Mesendoderm (in vitro differentiated cells): Measurements from ENCODE around the gene ELP5.

Experiments
- DNase-seq: peaks from one replicate; pipeline ENCODE4 v3.0.0; 2013
- H2AK5ac ChIP-seq: 2 replicates; pipeline ENCODE4 v1.6.1; 2013; ENCODE audit warnings: low read length, inconsistent platforms
- H2BK120ac ChIP-seq: 2 replicates; pipeline ENCODE4 v1.6.1; 2013; ENCODE audit warnings: low read depth, mild to moderate bottlenecking, low read length, moderate library complexity, mixed read lengths
- H2BK15ac ChIP-seq: replicated peaks from 2 replicates; pipeline ENCODE4 v1.6.1; 2013; ENCODE audit warnings: low read depth, mild to moderate bottlenecking, moderate library complexity
- H2BK5ac ChIP-seq: 2 replicates; pipeline ENCODE4 v1.6.1; 2013; ENCODE audit warnings: low read length, inconsistent platforms
- H3K18ac ChIP-seq: 2 replicates; pipeline ENCODE4 v1.6.1; 2013; ENCODE audit warnings: mild to moderate bottlenecking, low read length, mixed read lengths
- H3K23ac ChIP-seq: one replicate; pipeline ENCODE4 v1.6.1; 2013; ENCODE audit warnings: low read length
- H3K27ac ChIP-seq: 2 replicates; pipeline ENCODE4 v1.5.1; 2013; ENCODE audit warnings: low read depth, mild to moderate bottlenecking, inconsistent platforms, low read length, moderate library complexity
- H3K27me3 ChIP-seq: 2 replicates; pipeline ENCODE4 v1.6.1; 2013; ENCODE audit warnings: low read length, control low read depth, mild to moderate bottlenecking, inconsistent platforms; ENCODE audit not compliant: insufficient read depth, poor library complexity
- H3K36me3 ChIP-seq: 2 replicates; pipeline ENCODE4 v1.6.1; 2013; ENCODE audit warnings: low read length, inconsistent platforms; ENCODE audit not compliant: control insufficient read depth, insufficient read depth
- H3K4ac ChIP-seq: one replicate; pipeline ENCODE4 v1.6.1; 2013; ENCODE audit warnings: low read depth, mild to moderate bottlenecking, low read length, moderate library complexity
- H3K4me1 ChIP-seq: 2 replicates; pipeline ENCODE4 v1.6.1; 2013; ENCODE audit warnings: low read depth, low read length, inconsistent platforms; ENCODE audit not compliant: control insufficient read depth
- H3K4me2 ChIP-seq: 2 replicates; pipeline ENCODE4 v1.6.1; 2013; ENCODE audit warnings: low read length
- H3K4me3 ChIP-seq: 2 replicates; pipeline ENCODE4 v1.5.1; 2013; ENCODE audit warnings: mild to moderate bottlenecking, low read length
- H3K56ac ChIP-seq: one replicate; pipeline ENCODE4 v1.6.1; 2013; ENCODE audit warnings: low read length
- H3K79me1 ChIP-seq: 2 replicates; pipeline ENCODE4 v1.6.1; 2013; ENCODE audit warnings: low read length, inconsistent platforms
- H3K79me2 ChIP-seq: 2 replicates; pipeline ENCODE4 v1.6.1; 2013; ENCODE audit warnings: mild to moderate bottlenecking, low read length; ENCODE audit not compliant: control insufficient read depth, insufficient read depth
- H3K9ac ChIP-seq: 2 replicates; pipeline ENCODE4 v1.6.1; 2013; ENCODE audit warnings: low read length, inconsistent platforms
- H4K5ac ChIP-seq: one replicate; pipeline ENCODE4 v1.6.1; 2013; ENCODE audit warnings: low read length
- H4K8ac ChIP-seq: one replicate; pipeline ENCODE4 v1.6.1; 2013; ENCODE audit warnings: low read depth, mild to moderate bottlenecking, control low read depth, low read length, moderate library complexity
- WGBS: extraction: QIAGEN DNeasy Blood & Tissue Kit; methylation state at CpG from one replicate; pipeline ENCODE4 v1.1.7; 2013; ENCODE audit warnings: low lambda C conversion rate, missing lambda C conversion rate; ENCODE audit not compliant: insufficient coverage; ENCODE audit errors: extremely low coverage; 5-methylcytosine and 5-hydroxymethylcytosine counted together

Gene ELP5

DNA sequence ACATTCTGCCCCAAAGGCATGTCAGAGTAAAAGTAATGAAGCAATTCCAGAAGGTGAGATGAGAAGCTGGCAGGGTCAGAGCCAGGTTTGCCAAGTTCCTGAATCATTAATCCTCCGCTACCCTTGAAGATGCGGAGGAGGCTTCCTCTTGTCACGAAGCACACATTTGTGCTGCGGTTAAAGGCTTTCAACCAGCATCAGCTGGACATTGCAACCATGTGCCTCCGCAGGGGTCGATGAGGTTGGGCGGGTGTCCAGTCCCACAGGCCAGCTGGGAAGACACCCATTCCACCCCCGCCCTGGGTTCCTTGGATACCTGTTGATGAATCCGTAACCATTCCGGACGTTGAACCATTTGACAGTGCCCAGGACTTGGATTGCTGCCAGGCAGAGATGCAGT lies 41.1 kb downstream of the ELP5 start:
- Histone ChIP-seq H2BK15ac (no peak overlapping the region), H3K27ac (no peak overlapping the region), H3K56ac (no peak overlapping the region), H4K5ac (no peak overlapping the region), H3K79me2 (no peaks in the 10 kb centered on the region), H3K27me3 (peaks cover 4% of the 10 kb centered on the region), H3K79me1 (no peaks in the 10 kb centered on the region), H3K36me3 (no peaks in the 10 kb centered on the region), H3K18ac (no peak overlapping the region), H2AK5ac (no peak overlapping the region), H3K4me1 (no peaks in the 10 kb centered on the region), H2BK5ac (no peak overlapping the region), H2BK120ac (no peak overlapping the region), H3K4ac (no peak overlapping the region), H3K23ac (no peak overlapping the region), H3K4me2 (no peak overlapping the region), H3K4me3 (no peak overlapping the region), H3K9ac (no peak overlapping the region), H4K8ac (no peak overlapping the region)
- no peak for DNase-seq
- WGBS = no CpG with 5 or more reads among the region's 11 CpGs

DNA sequence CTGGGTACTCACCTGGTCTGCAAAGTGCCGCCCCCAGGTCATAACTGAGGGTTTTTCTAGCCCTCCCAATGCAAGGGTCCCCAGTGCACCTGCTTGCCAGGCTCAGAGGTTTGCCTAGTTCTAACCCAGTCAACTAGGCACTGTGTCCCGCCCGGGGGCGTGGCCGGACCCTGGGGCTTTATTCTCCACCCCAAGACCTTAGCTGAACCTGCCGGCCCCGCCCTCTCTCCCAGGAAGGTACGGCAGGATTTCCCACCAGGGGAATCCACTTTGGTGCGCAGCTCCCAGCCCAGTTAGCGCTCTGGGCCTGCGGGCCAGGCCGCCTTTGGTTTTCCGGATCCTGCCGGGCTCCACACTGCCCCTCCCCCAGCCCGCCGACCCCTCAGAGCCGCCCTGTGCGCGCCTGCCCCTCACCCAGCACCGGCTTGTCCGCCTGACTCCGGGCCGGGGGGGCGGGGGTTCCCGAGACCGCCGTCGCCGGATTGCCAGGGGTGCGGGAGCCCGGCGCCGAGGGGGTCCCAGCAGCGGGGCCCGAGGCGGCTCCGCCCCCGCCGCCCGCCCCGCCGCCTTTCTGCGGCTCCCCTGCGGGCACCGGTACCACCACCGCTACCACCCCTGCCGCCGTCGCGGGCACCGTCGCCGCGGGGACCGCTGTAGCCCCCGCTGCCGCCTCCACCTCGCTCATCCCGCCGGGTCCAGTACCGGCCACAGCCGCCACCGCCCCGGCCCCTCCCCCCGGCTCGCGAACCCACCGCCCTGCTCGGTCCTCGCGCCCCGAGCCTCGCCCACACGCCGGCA lies 42.0 kb downstream of the ELP5 start:
- H3K18ac ChIP-seq = no peak overlapping the region
- no peak overlapping the region for H3K23ac ChIP-seq
- no peak overlapping the region for H2BK15ac ChIP-seq
- H3K56ac ChIP-seq = peak overlapping the region; percentile 56
- H4K8ac ChIP-seq = no peak overlapping the region
- no peak overlapping the region for H4K5ac ChIP-seq
- no peaks in the 10 kb centered on the region for H3K79me2 ChIP-seq
- H2BK120ac ChIP-seq = no peak overlapping the region
- H3K4me1 ChIP-seq = no peaks in the 10 kb centered on the region
- H3K9ac ChIP-seq = no peak overlapping the region
- H3K27ac ChIP-seq = no peak overlapping the region
- no peaks in the 10 kb centered on the region for H3K36me3 ChIP-seq
- H3K27me3 ChIP-seq = peaks cover 4% of the 10 kb centered on the region
- H2AK5ac ChIP-seq = no peak overlapping the region
- no peak overlapping the region for H2BK5ac ChIP-seq
- no peak overlapping the region for H3K4me3 ChIP-seq
- peak; percentile 67 for DNase-seq
- H3K79me1 ChIP-seq = no peaks in the 10 kb centered on the region
- no CpG with 5 or more reads among the region's 75 CpGs for WGBS
- no peak overlapping the region for H3K4ac ChIP-seq
- H3K4me2 ChIP-seq = no peak overlapping the region

DNA sequence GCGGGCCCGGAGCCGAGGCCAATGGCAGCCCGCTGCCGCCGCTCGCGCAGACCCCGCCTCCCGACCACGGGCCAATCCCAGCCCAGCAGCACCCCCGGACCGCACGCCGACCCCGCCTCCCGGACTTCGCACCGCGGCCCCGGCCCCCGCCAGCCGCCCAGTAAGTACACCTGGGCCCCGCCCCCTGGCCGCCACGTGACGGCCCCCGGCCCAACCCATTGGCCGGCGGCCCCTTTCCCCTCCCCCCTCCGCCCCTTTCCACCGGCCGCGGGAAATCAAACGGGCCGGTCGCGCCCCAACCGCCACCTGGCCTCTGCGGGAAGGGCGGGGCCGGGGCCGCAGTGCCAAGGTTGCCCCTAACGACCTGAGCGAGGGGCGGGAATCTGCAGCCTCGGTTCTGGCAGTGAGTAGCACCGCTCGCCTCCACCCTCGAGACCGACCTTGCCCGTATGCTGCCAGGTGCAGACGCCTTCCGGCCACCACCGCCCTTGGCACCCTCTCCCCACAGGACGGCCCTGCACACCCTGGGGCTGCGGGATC lies 42.7 kb downstream of the ELP5 start, which contains the start of gene YBX2:
Gene YBX2, minus strand, starts transcription at position 26 of the 540 bp plus-strand sequence. CDS start 139 bp downstream, outside the sequence.
- no CpG with 5 or more reads among the region's 57 CpGs for WGBS
- H2BK5ac ChIP-seq = no peak within 1 kb of the TSS
- H3K9ac ChIP-seq = peak within 1 kb of the TSS; percentile 54
- no peaks in the 10 kb centered on the region for H3K36me3 ChIP-seq
- peaks cover 4% of the 10 kb centered on the region for H3K27me3 ChIP-seq
- H3K79me2 ChIP-seq = no peaks in the 10 kb centered on the region
- H3K4me2 ChIP-seq = peak within 1 kb of the TSS; percentile 66
- H4K5ac ChIP-seq = no peak within 1 kb of the TSS
- no peak within 1 kb of the TSS for H3K18ac ChIP-seq
- H3K4me1 ChIP-seq = no peaks in the 10 kb centered on the region
- H3K23ac ChIP-seq = no peak within 1 kb of the TSS
- peak within 1 kb of the TSS; percentile 79 for H3K56ac ChIP-seq
- H4K8ac ChIP-seq = no peak within 1 kb of the TSS
- H3K79me1 ChIP-seq = no peaks in the 10 kb centered on the region
- H2BK120ac ChIP-seq = no peak within 1 kb of the TSS
- no peak within 1 kb of the TSS for H3K27ac ChIP-seq
- no peak within 1 kb of the TSS for H2AK5ac ChIP-seq
- no peak within 1 kb of the TSS for H2BK15ac ChIP-seq
- peak; percentile 92 for DNase-seq
- H3K4me3 ChIP-seq = no peak within 1 kb of the TSS
- H3K4ac ChIP-seq = no peak within 1 kb of the TSS

DNA sequence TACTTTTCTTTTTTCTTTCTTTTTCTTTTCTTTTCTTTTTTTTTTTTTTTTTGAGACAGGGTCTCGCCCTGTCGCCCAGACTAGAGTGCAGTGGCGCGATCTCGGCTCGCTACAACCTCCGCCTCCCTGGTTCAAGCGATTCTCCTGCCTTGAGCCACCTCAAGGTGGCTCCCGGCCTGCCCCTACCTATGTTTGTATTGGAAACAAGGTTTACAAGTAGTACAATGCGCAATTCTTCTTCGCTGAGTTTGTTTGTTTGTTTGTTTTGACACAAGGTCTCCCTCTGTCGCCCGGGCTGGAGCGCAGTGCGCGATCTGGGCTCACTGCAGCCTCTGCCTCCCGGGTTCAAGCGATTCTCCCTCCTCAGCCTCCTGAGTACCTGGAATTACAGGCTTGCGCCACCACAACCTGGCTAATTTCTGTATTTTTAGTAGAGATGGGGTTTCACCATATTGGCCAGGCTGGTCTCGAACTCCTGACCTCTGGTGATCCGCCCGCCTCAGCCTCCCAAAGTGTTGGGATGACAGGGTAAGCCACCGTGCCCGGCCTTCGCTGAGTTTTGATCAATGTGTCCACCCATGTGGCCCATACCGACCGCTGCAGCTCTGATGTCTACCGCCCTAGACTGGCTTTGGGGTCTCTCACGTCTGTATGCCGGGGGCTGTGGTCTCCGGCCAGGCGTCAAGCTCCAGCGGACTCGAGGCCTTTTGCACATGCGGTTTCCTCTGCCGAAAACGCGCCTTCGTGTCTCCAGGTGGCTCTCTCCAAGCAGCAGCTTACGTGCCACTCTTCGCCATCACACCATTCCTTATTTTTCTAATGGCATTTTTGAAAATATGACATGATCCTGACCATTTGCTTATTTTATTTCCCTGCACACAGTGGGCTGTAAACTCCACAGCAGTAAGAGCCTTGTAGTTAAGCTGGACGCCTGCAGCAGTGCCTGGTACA lies 43.5 kb downstream of the ELP5 start:
- Histone ChIP-seq H3K36me3 (no peaks in the 10 kb centered on the region), H3K27ac (no peak overlapping the region), H3K18ac (no peak overlapping the region), H3K79me1 (no peaks in the 10 kb centered on the region), H2BK5ac (no peak overlapping the region), H2AK5ac (no peak overlapping the region), H2BK120ac (no peak overlapping the region), H3K4me3 (no peak overlapping the region), H4K8ac (no peak overlapping the region), H3K4ac (no peak overlapping the region), H2BK15ac (no peak overlapping the region), H3K79me2 (no peaks in the 10 kb centered on the region), H3K4me1 (no peaks in the 10 kb centered on the region), H3K56ac (peak overlapping the region; percentile 37), H4K5ac (no peak overlapping the region), H3K27me3 (peaks cover 4% of the 10 kb centered on the region), H3K9ac (no peak overlapping the region), H3K4me2 (no peak overlapping the region), H3K23ac (no peak overlapping the region)
- no CpG with 5 or more reads among the region's 42 CpGs for WGBS
- no peak for DNase-seq

DNA sequence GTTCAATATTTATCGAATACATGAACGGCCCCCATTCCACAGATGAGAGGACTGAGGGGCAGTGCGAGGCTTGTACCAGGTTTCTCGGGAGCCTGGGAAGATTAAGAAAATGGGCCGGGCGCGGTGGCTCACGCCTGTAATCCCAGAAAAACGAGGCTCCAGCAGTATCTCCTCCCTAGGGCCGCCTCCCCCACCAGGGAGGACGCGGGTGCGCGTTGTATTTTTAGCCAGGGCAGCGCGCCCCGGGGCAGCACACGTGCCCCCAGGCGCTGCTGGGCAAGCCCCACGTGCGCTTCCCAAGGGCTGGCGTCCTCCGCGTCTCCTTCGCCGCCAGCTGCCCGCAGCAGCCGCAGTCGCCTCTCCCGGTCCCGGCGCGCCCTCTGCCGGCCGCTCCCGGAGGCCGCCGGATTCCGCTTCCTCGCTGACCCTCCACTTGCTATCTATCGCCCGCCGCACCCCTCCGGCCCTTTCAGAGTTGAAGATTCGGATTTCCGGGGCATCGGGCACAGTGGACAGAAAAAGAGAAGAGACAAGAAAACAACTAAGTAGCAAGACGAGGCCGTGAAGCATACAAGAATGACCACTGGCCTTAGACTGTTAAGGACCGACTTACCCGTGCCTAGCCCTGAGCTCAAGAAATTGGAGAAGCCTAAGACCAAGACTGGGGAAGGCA lies 44.3 kb downstream of the ELP5 start:
- Histone ChIP-seq H3K4me2 (no peak overlapping the region), H4K5ac (no peak overlapping the region), H2BK15ac (no peak overlapping the region), H3K4ac (no peak overlapping the region), H3K18ac (no peak overlapping the region), H2BK120ac (no peak overlapping the region), H3K9ac (peak overlapping the region; percentile 17), H3K23ac (no peak overlapping the region), H3K4me3 (no peak overlapping the region), H3K4me1 (no peaks in the 10 kb centered on the region), H3K56ac (peak overlapping the region; percentile 37), H2AK5ac (no peak overlapping the region), H4K8ac (no peak overlapping the region), H2BK5ac (no peak overlapping the region), H3K79me2 (no peaks in the 10 kb centered on the region), H3K27me3 (peaks cover 4% of the 10 kb centered on the region), H3K79me1 (no peaks in the 10 kb centered on the region), H3K36me3 (no peaks in the 10 kb centered on the region), H3K27ac (no peak overlapping the region)
- WGBS = no CpG with 5 or more reads among the region's 51 CpGs
- peak; percentile 87 for DNase-seq
